HG02943 (cell line): Measurements from ENCODE around the gene LINGO1.

Experiments used
- ATAC-seq: cut with Tn5 transposase; IDR thresholded peaks from one replicate; pipeline ENCODE4 v1.9.1; 2021; ENCODE audit warnings: mild to moderate bottlenecking, low read depth, moderate library complexity; ENCODE audit not compliant: unreplicated experiment

LINGO1 gene

GRCh38 chr15:77657634-77658238, 25.0 kb upstream of the LINGO1 start:
- ATAC-seq, result no peak

- ATAC-seq, result no peak
These were observed 23.6 kb upstream of the LINGO1 start for GRCh38 chr15:77656294-77656693.

GRCh38 chr15:77654975-77655374, 22.3 kb upstream of the LINGO1 start:
- no peak for ATAC-seq

- ATAC-seq, result no peak
These were observed 21.2 kb upstream of the LINGO1 start for GRCh38 chr15:77653832-77654480.

- ATAC-seq, result no peak
These were observed 17.6 kb upstream of the LINGO1 start for GRCh38 chr15:77650265-77650664.

GRCh38 chr15:77649610-77650009, 16.9 kb upstream of the LINGO1 start:
- no peak for ATAC-seq

GRCh38 chr15:77649017-77649416, 16.3 kb upstream of the LINGO1 start:
- ATAC-seq, result no peak

- no peak for ATAC-seq
These were observed 15.2 kb upstream of the LINGO1 start for GRCh38 chr15:77647961-77648360.

- ATAC-seq, result no peak
These were observed 13.5 kb upstream of the LINGO1 start for GRCh38 chr15:77646104-77646694.

- no peak for ATAC-seq
These were observed 12.9 kb upstream of the LINGO1 start for GRCh38 chr15:77645602-77646001.

GRCh38 chr15:77644543-77645247, 12.0 kb upstream of the LINGO1 start:
- ATAC-seq, result no peak

- ATAC-seq, result no peak
These were observed 11.1 kb upstream of the LINGO1 start for GRCh38 chr15:77643764-77644163.

- no peak for ATAC-seq
These were observed 10.2 kb upstream of the LINGO1 start for GRCh38 chr15:77642793-77643430.

GRCh38 chr15:77641999-77642398, 9.3 kb upstream of the LINGO1 start:
- no peak for ATAC-seq

- ATAC-seq, result no peak
These were observed 7.9 kb upstream of the LINGO1 start for GRCh38 chr15:77640615-77641014.

GRCh38 chr15:77639431-77639830, 6.7 kb upstream of the LINGO1 start:
- no peak for ATAC-seq

GRCh38 chr15:77637851-77638692, 5.4 kb upstream of the LINGO1 start:
- no peak for ATAC-seq

- ATAC-seq, result no peak
These were observed 3.5 kb upstream of the LINGO1 start for GRCh38 chr15:77636209-77636608.

GRCh38 chr15:77634266-77634962, 1.7 kb upstream of the LINGO1 start:
- no peak for ATAC-seq

GRCh38 chr15:77633913-77634265, 1.2 kb upstream of the LINGO1 start:
- ATAC-seq, result no peak
